Ovary (tissue), 9 donors: ENCODE measurements around the gene COL25A1. TPM values are rescaled to one million over a fixed set of nuclear protein-coding genes. Genes with fewer than 3 reads are reported as not detected.

Experiments used
- DNase-seq, 5 donors: peaks; one replicate each; pipeline ENCODE4 v3.0.0-alpha.2; 2019 to 2020
- H3K27ac ChIP-seq, 2 donors: fragments of 200-600 bp; one replicate each; pipeline versions ENCODE4 v1.5.1 to v1.8.0; 2019 to 2022
- H3K27me3 ChIP-seq: fragments of 200-600 bp; one replicate; pipeline ENCODE4 v1.8.0; 2022
- H3K36me3 ChIP-seq: fragments of 200-600 bp; sonication (generic); one replicate; pipeline ENCODE4 v1.5.1; 2019
- H3K4me1 ChIP-seq: one replicate; pipeline ENCODE4 v1.8.1; 2013; ENCODE audit warnings: mild to moderate bottlenecking, moderate library complexity; ENCODE audit not compliant: insufficient read depth
- H3K4me3 ChIP-seq: fragments of 200-600 bp; sonication (generic); one replicate; pipeline ENCODE4 v1.5.1; 2017
- H3K9me3 ChIP-seq, 2 donors: fragments of 200-600 bp in 1 of 2; sonication (generic) in 1 of 2; one replicate each; pipeline versions ENCODE4 v1.5.1 to v1.8.1; 2013 to 2019; ENCODE audit warnings: mild to moderate bottlenecking in 1 of 2, moderate library complexity in 1 of 2
- EP300 ChIP-seq: sonication (generic); formaldehyde crosslinking; IDR thresholded peaks from one replicate; pipeline ENCODE4 v1.6.1; 2017; ENCODE audit warnings: antibody characterized with exemption
- POLR2A ChIP-seq: fragments of 450-650 bp; IDR thresholded peaks from one replicate; pipeline ENCODE4 v1.6.1; 2017; ENCODE audit warnings: antibody characterized with exemption, mild to moderate bottlenecking, moderate library complexity
- WGBS, 3 donors: extraction: QIAGEN DNeasy Blood & Tissue Kit in 1 of 3; methylation state at CpG; one replicate each; pipeline versions ENCODE4 v1.1.5 to v1.1.7; 2013 to 2017; 5-methylcytosine and 5-hydroxymethylcytosine counted together
- intact Hi-C, 4 donors: fragments of 100-400 bp; cut with DNase I; formaldehyde crosslinking; loops; one replicate each; pipeline versions ENCODE4 v1.11.0 to v1.15.1; 2022 to 2023
- polyA plus RNA-seq, 2 donors: library from polyadenylated mRNA; stranded (reverse); fragments of 200-250 nt in 1 of 2; fragments of 350-450 nt in 1 of 2; fragmentation: Illumina TruSeq in 1 of 2; extraction: RNeasy Lipid Tissue Mini Kit (QIAGEN cat#74804) in 1 of 2; gene quantifications; one replicate each; pipeline ENCODE4 v1.2.3, GENCODE V29; 2013 to 2014
- total RNA-seq, 7 donors: library from RNA; depleted of rRNA in 2 of 7; stranded (reverse); fragments of >200 nt in 2 of 7; fragmentation: NEBNext Ultra II Directional in 3 of 7; extraction: Animal tissue kit (Norgen Biotek cat#: 25700) in 3 of 7; gene quantifications; one replicate each; pipeline versions ENCODE4 v1.1.0 to v1.2.4, GENCODE V29; 2016 to 2023
- TF ChIP-seq, protein P1 (sequence below), 3 donors: fragments of 450-650 bp in 2 of 3; fragments of 200-600 bp in 1 of 3; IDR thresholded peaks; one replicate each; pipeline versions ENCODE4 v1.5.1 to v1.8.0; 2016 to 2022; ENCODE audit warnings: antibody characterized with exemption in 3 of 3, mild to moderate bottlenecking in 1 of 3
- donor health status: DM: no; HTN: no; CAD: no; lungs with moderate emphysema.
- donor health status: DM: no; HTN: no; CAD: no.
- donor health status: Bipolar disorder and iron deficiency.
- donor health status: DM: yes; HTN: yes; CAD: no.
- donor health status: DM: no; HTN: no; CAD: no.
- donor health status: DM: yes; HTN: yes; CAD: no.

COL25A1 gene
- total and polyA plus RNA-seq, 9 donors: 0.25 to 3.2 (median 0.77) TPM

- TF ChIP-seq, protein P1, sequence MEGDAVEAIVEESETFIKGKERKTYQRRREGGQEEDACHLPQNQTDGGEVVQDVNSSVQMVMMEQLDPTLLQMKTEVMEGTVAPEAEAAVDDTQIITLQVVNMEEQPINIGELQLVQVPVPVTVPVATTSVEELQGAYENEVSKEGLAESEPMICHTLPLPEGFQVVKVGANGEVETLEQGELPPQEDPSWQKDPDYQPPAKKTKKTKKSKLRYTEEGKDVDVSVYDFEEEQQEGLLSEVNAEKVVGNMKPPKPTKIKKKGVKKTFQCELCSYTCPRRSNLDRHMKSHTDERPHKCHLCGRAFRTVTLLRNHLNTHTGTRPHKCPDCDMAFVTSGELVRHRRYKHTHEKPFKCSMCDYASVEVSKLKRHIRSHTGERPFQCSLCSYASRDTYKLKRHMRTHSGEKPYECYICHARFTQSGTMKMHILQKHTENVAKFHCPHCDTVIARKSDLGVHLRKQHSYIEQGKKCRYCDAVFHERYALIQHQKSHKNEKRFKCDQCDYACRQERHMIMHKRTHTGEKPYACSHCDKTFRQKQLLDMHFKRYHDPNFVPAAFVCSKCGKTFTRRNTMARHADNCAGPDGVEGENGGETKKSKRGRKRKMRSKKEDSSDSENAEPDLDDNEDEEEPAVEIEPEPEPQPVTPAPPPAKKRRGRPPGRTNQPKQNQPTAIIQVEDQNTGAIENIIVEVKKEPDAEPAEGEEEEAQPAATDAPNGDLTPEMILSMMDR (IDR thresholded peaks at IDR 0.05): no peak
- TF ChIP-seq EP300 (no peak), POLR2A (no peak)
- WGBS, 3 donors: 47 to 60% (median 56%) methylated on average over 4 of the region's 4 CpGs
- Histone ChIP-seq H3K27ac (no peak overlapping the region), H3K9me3 (no peaks in the 10 kb centered on the region), H3K4me1 (no peaks in the 10 kb centered on the region), H3K36me3 (no peaks in the 10 kb centered on the region), H3K4me3 (no peak overlapping the region), H3K27me3 (no peaks in the 10 kb centered on the region)
- intact Hi-C loops: no loop called here
- no peak for DNase-seq
Measured at GRCh38 chr4:109294468-109295020, 7.9 kb downstream of the COL25A1 start.

GRCh38 chr4:109294006-109294405 is 8.5 kb downstream of the COL25A1 start:
- no peak for DNase-seq
- Histone ChIP-seq H3K27me3 (no peaks in the 10 kb centered on the region), H3K27ac (no peak overlapping the region), H3K9me3 (no peaks in the 10 kb centered on the region), H3K4me1 (no peaks in the 10 kb centered on the region), H3K4me3 (no peak overlapping the region), H3K36me3 (no peaks in the 10 kb centered on the region)
- 78 to 89% (median 80%) methylated on average over 1 of the region's 1 CpG for WGBS, 3 donors
- intact Hi-C loops: no loop called here
- TF ChIP-seq, protein P1 (IDR thresholded peaks at IDR 0.05): no peak
- no peak for TF ChIP-seq EP300
- no peak for TF ChIP-seq POLR2A

GRCh38 chr4:109291707-109292238 is 10.7 kb downstream of the COL25A1 start:
- DNase-seq: no peak
- Histone ChIP-seq H3K27ac (no peak overlapping the region), H3K27me3 (no peaks in the 10 kb centered on the region), H3K36me3 (no peaks in the 10 kb centered on the region), H3K4me3 (no peak overlapping the region), H3K9me3 (no peaks in the 10 kb centered on the region), H3K4me1 (no peaks in the 10 kb centered on the region)
- 87 to 92% (median 88%) methylated on average over 2 of the region's 2 CpGs for WGBS, 3 donors
- TF ChIP-seq POLR2A: no peak
- no peak for TF ChIP-seq EP300
- TF ChIP-seq, protein P1 (IDR thresholded peaks at IDR 0.05): no peak
- intact Hi-C loops: no loop called here

GRCh38 chr4:109290918-109291317 is 11.5 kb downstream of the COL25A1 start:
- Histone ChIP-seq H3K4me1 (no peaks in the 10 kb centered on the region), H3K4me3 (no peak overlapping the region), H3K27me3 (no peaks in the 10 kb centered on the region), H3K9me3 (no peaks in the 10 kb centered on the region), H3K27ac (no peak overlapping the region), H3K36me3 (no peaks in the 10 kb centered on the region)
- intact Hi-C loops: no loop called here
- 95 to 98% (median 96%) methylated on average over 3 of the region's 3 CpGs for WGBS, 3 donors
- TF ChIP-seq POLR2A: no peak
- TF ChIP-seq EP300: no peak
- TF ChIP-seq, protein P1 (IDR thresholded peaks at IDR 0.05): no peak
- DNase-seq: no peak
